H9 (cell line): ENCODE results near the gene SEC11A. TPM values are rescaled to one million over a fixed set of nuclear protein-coding genes. Genes with fewer than 3 reads are reported as not detected.

ENCODE experiments used
- DNase-seq: peaks from one replicate; pipeline ENCODE4 v3.0.0-alpha.2; 2017
- H2AFZ ChIP-seq: one replicate; pipeline ENCODE4 v1.6.1; 2013; ENCODE audit warnings: mild to moderate bottlenecking, low read length, control low read depth, moderate library complexity
- H2AK5ac ChIP-seq: 2 replicates; pipeline ENCODE4 v1.6.1; 2013; ENCODE audit warnings: low read length, control low read depth, mixed read lengths; ENCODE audit not compliant: insufficient read length
- H2BK120ac ChIP-seq: one replicate; pipeline ENCODE4 v1.6.1; 2013; ENCODE audit warnings: low read depth, mild to moderate bottlenecking, low read length, control low read depth, inconsistent platforms; ENCODE audit not compliant: poor library complexity, severe bottlenecking
- H2BK12ac ChIP-seq: 2 replicates; pipeline ENCODE4 v1.6.1; 2013; ENCODE audit warnings: low read length, control low read depth, mixed read lengths, low read depth; ENCODE audit not compliant: insufficient read length
- H2BK15ac ChIP-seq: 2 replicates; pipeline ENCODE4 v1.6.1; 2013; ENCODE audit warnings: low read depth, low read length, control low read depth
- H2BK20ac ChIP-seq: one replicate; pipeline ENCODE4 v1.6.1; 2013; ENCODE audit warnings: low read depth, mild to moderate bottlenecking, low read length, control low read depth, inconsistent platforms; ENCODE audit not compliant: poor library complexity, severe bottlenecking
- H2BK5ac ChIP-seq: 2 replicates; pipeline ENCODE4 v1.6.1; 2013; ENCODE audit warnings: low read length, control low read depth, mixed read lengths; ENCODE audit not compliant: insufficient read length
- H3K14ac ChIP-seq: 2 replicates; pipeline ENCODE4 v1.6.1; 2013; ENCODE audit warnings: low read length, control low read depth; ENCODE audit not compliant: insufficient read depth
- H3K18ac ChIP-seq: 2 replicates; pipeline ENCODE4 v1.6.1; 2013; ENCODE audit warnings: low read depth, mild to moderate bottlenecking, mixed read lengths, low read length, control low read depth; ENCODE audit not compliant: insufficient read length
- H3K23ac ChIP-seq: 2 replicates; pipeline ENCODE4 v1.6.1; 2013; ENCODE audit warnings: low read length, control low read depth, mixed read lengths, low read depth; ENCODE audit not compliant: insufficient read length
- H3K23me2 ChIP-seq: 2 replicates; pipeline ENCODE4 v1.6.1; 2013; ENCODE audit warnings: low read depth, mild to moderate bottlenecking, mixed read lengths, low read length, control low read depth; ENCODE audit not compliant: insufficient read length, poor library complexity, severe bottlenecking
- H3K27ac ChIP-seq: 2 replicates; pipeline ENCODE4 v1.5.1; 2013; ENCODE audit warnings: low read length, control low read depth, mixed read lengths, low read depth; ENCODE audit not compliant: insufficient read length
- H3K27me3 ChIP-seq: 2 replicates; pipeline ENCODE4 v1.6.1; 2013; ENCODE audit warnings: low read length, control low read depth, inconsistent platforms; ENCODE audit not compliant: insufficient read depth
- H3K4ac ChIP-seq: 2 replicates; pipeline ENCODE4 v1.6.1; 2013; ENCODE audit warnings: low read depth, mild to moderate bottlenecking, control low read depth, inconsistent platforms, low read length, moderate library complexity
- H3K4me1 ChIP-seq: 2 replicates; pipeline ENCODE4 v1.6.1; 2013; ENCODE audit warnings: low read length, control low read depth, inconsistent platforms; ENCODE audit not compliant: insufficient read depth
- H3K4me2 ChIP-seq: 2 replicates; pipeline ENCODE4 v1.6.1; 2013; ENCODE audit warnings: low read length, control low read depth, mixed read lengths; ENCODE audit not compliant: insufficient read length, insufficient read depth
- H3K56ac ChIP-seq: 2 replicates; pipeline ENCODE4 v1.6.1; 2013; ENCODE audit warnings: low read depth, mild to moderate bottlenecking, mixed read lengths, low read length, control low read depth; ENCODE audit not compliant: insufficient read length
- H3K79me1 ChIP-seq: 2 replicates; pipeline ENCODE4 v1.6.1; 2013; ENCODE audit warnings: low read depth, mild to moderate bottlenecking, moderate library complexity, low read length, control low read depth, inconsistent platforms; ENCODE audit not compliant: insufficient read depth, poor library complexity, severe bottlenecking
- H3K79me2 ChIP-seq: 2 replicates; pipeline ENCODE4 v1.6.1; 2013; ENCODE audit warnings: low read length, control low read depth, inconsistent platforms; ENCODE audit not compliant: insufficient read depth
- H3K9ac ChIP-seq: 2 replicates; pipeline ENCODE4 v1.6.1; 2013; ENCODE audit warnings: low read length, control low read depth, mixed read lengths; ENCODE audit not compliant: insufficient read length; ENCODE audit errors: extremely low read depth
- H3K9me3 ChIP-seq: one replicate; pipeline ENCODE4 v1.6.1; 2013; ENCODE audit warnings: low read depth, low read length, inconsistent platforms; ENCODE audit not compliant: control insufficient read depth
- H3T11ph ChIP-seq: one replicate; pipeline ENCODE4 v1.6.1; 2013; ENCODE audit warnings: mild to moderate bottlenecking, low read length, control low read depth, inconsistent platforms
- H4K20me1 ChIP-seq: one replicate; pipeline ENCODE4 v1.6.1; 2013; ENCODE audit not compliant: control insufficient read depth, insufficient read length, insufficient read depth
- H4K5ac ChIP-seq: 2 replicates; pipeline ENCODE4 v1.6.1; 2013; ENCODE audit warnings: low read depth, mild to moderate bottlenecking, mixed read lengths, low read length, control low read depth; ENCODE audit not compliant: insufficient read length
- H4K8ac ChIP-seq: replicated peaks from 2 replicates; pipeline ENCODE4 v1.6.1; 2013; ENCODE audit warnings: low read length, control low read depth, mixed read lengths, low read depth; ENCODE audit not compliant: insufficient read length
- H4K91ac ChIP-seq: 2 replicates; pipeline ENCODE4 v1.6.1; 2013; ENCODE audit warnings: low read depth, mild to moderate bottlenecking, moderate library complexity, mixed read lengths, low read length, control low read depth; ENCODE audit not compliant: insufficient read length
- H3K27ac Mint-ChIP-seq, 3 experiments: 2 replicates in 2 of 3; 3 replicates in 1 of 3; pipeline ENCODE4 v1.8.0; 2020 to 2021; ENCODE audit warnings: mixed read lengths in 3 of 3, mild to moderate bottlenecking in 1 of 3, moderate library complexity in 1 of 3
- H3K27me3 Mint-ChIP-seq: 2 replicates; pipeline ENCODE4 v1.8.0; 2021; ENCODE audit warnings: low read depth, mild to moderate bottlenecking, moderate library complexity, mixed read lengths
- H3K36me3 Mint-ChIP-seq, 3 experiments: 2 replicates in 2 of 3; 3 replicates in 1 of 3; pipeline ENCODE4 v1.8.0; 2020 to 2021; ENCODE audit warnings: low read depth in 3 of 3, mixed read lengths in 3 of 3; ENCODE audit not compliant: insufficient read depth in 1 of 3
- H3K4me1 Mint-ChIP-seq, 2 experiments: 2 replicates each; pipeline ENCODE4 v1.8.0; 2020; ENCODE audit warnings: mixed read lengths in 2 of 2
- H3K4me3 Mint-ChIP-seq, 2 experiments: 2 replicates in 1 of 2; 3 replicates in 1 of 2; pipeline ENCODE4 v1.8.0; 2020 to 2021; ENCODE audit warnings: mild to moderate bottlenecking in 2 of 2, mixed read lengths in 2 of 2, moderate library complexity in 1 of 2
- H3K9me3 Mint-ChIP-seq, 2 experiments: 2 replicates in 1 of 2; 3 replicates in 1 of 2; pipeline ENCODE4 v1.8.0; 2020; ENCODE audit warnings: mild to moderate bottlenecking in 2 of 2, mixed read lengths in 2 of 2, moderate library complexity in 1 of 2
- WGBS: extraction: QIAGEN DNeasy Blood & Tissue Kit; methylation state at CpG from one replicate; pipeline ENCODE4 v1.1.7; 2013; ENCODE audit warnings: missing lambda C conversion rate, low lambda C conversion rate, mixed read lengths; ENCODE audit not compliant: insufficient read length; ENCODE audit errors: extremely low coverage; 5-methylcytosine and 5-hydroxymethylcytosine counted together
- total RNA-seq: library from RNA; stranded (reverse); gene quantifications from 2 replicates; pipeline ENCODE4 v1.2.1, GENCODE V29; 2021
- TF ChIP-seq, protein P1 (sequence below): fragments of 200-600 bp; sonication (generic); conservative IDR thresholded peaks from 3 replicates; pipeline ENCODE4 v1.8.0; 2021; ENCODE audit warnings: antibody characterized with exemption, mild to moderate bottlenecking

SEC11A gene
- total RNA-seq, 1 experiment from 2014 or later = 250 TPM

DNA sequence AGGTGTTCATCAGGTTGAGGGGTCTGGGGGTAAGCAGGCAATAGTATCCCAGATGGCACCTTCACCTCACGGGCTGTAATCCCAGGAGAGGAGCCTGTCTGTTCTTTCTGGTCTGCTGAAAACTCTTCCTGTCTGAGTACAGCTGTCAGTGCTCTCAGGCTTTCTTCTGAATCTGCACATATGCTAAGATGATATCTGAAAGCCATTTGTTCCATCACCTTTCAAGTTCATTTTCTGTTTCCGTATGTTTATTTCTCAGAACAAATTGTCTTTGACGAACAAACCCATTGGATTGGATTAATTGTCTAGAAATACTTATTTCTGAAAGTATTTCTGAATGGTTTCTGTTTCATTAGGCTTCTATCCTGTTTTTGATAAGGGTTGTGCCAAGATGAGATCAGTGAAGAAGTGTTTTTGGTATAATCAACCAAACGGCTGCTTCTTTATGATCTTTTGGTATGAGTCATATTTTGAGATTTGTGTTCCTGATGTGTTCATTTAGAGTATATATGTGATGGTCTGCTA lies 45.7 kb upstream of the SEC11A start:
- H2BK15ac ChIP-seq = no peak overlapping the region
- H3K27me3 Mint-ChIP-seq = no peaks in the 10 kb centered on the region
- no peaks in the 10 kb centered on the region for H3K4me1 Mint-ChIP-seq
- H3K79me1 ChIP-seq = peaks cover 13% of the 10 kb centered on the region
- no peaks in the 10 kb centered on the region for H3K27me3 ChIP-seq
- H3K4ac ChIP-seq = no peak overlapping the region
- no peak overlapping the region for H4K8ac ChIP-seq
- no peak overlapping the region for H3T11ph ChIP-seq
- H4K91ac ChIP-seq = no peak overlapping the region
- H3K23me2 ChIP-seq = no peaks in the 10 kb centered on the region
- no peak for DNase-seq
- no peak overlapping the region for H2BK5ac ChIP-seq
- H3K18ac ChIP-seq = no peak overlapping the region
- peaks cover 15% of the 10 kb centered on the region for H3K79me2 ChIP-seq
- no peak overlapping the region for H3K23ac ChIP-seq
- TF ChIP-seq, protein P1, sequence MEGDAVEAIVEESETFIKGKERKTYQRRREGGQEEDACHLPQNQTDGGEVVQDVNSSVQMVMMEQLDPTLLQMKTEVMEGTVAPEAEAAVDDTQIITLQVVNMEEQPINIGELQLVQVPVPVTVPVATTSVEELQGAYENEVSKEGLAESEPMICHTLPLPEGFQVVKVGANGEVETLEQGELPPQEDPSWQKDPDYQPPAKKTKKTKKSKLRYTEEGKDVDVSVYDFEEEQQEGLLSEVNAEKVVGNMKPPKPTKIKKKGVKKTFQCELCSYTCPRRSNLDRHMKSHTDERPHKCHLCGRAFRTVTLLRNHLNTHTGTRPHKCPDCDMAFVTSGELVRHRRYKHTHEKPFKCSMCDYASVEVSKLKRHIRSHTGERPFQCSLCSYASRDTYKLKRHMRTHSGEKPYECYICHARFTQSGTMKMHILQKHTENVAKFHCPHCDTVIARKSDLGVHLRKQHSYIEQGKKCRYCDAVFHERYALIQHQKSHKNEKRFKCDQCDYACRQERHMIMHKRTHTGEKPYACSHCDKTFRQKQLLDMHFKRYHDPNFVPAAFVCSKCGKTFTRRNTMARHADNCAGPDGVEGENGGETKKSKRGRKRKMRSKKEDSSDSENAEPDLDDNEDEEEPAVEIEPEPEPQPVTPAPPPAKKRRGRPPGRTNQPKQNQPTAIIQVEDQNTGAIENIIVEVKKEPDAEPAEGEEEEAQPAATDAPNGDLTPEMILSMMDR = no peak
- H4K20me1 ChIP-seq = no peaks in the 10 kb centered on the region
- H2BK12ac ChIP-seq = no peak overlapping the region
- H2BK20ac ChIP-seq = no peak overlapping the region
- H3K9me3 Mint-ChIP-seq = no peaks in the 10 kb centered on the region
- H3K4me2 ChIP-seq = no peak overlapping the region
- no peak overlapping the region for H2AFZ ChIP-seq
- H3K9ac ChIP-seq = no peak overlapping the region
- peaks cover 4 to 20% (median 10%) of the 10 kb centered on the region in 3 experiments; a peak in 6 of 7 replicates for H3K36me3 Mint-ChIP-seq
- no peak overlapping the region for H3K27ac ChIP-seq
- no peaks in the 10 kb centered on the region for H3K4me1 ChIP-seq
- no peak overlapping the region for H3K4me3 Mint-ChIP-seq
- H3K27ac Mint-ChIP-seq = no peak overlapping the region
- H4K5ac ChIP-seq = no peak overlapping the region
- WGBS = no CpG with 5 or more reads among the region's 4 CpGs
- no peaks in the 10 kb centered on the region for H3K9me3 ChIP-seq
- H2BK120ac ChIP-seq = no peak overlapping the region
- H3K14ac ChIP-seq = no peak overlapping the region; the same call in 1 of the 2 replicates
- no peak overlapping the region for H3K56ac ChIP-seq
- H2AK5ac ChIP-seq = no peak overlapping the region
